ENCODE data around the gene CCBE1. TPM values are rescaled to one million over a fixed set of nuclear protein-coding genes. Genes with fewer than 3 reads are reported as not detected.
A peak's percentile ranks its signal among the peaks of the same experiment; 100 is the strongest.

Gene CCBE1
- total RNA-seq, 1 donor from 2014 or later, result 1.6 TPM

GRCh38 chr18:59592624-59593023 lies 104.6 kb downstream of the CCBE1 start:
- H3K36me3 ChIP-seq (ENCODE audit: control insufficient read depth, insufficient read depth, low read length), result no peaks in the 10 kb centered on the region
- DNase-seq (ENCODE audit: low read depth) (no peak), FAIRE-seq (no peak)
- no peaks in the 10 kb centered on the region for H3K27me3 ChIP-seq (ENCODE audit: control insufficient read depth, insufficient read depth, low read length)
- no peak for TF ChIP-seq CTCF (IDR thresholded peaks at IDR 0.05; ENCODE audit: insufficient read depth, low read length, severe bottlenecking)
- no peak overlapping the region for H3K4me3 ChIP-seq (ENCODE audit: low read depth, low read length)

- H3K36me3 ChIP-seq (ENCODE audit: control insufficient read depth, insufficient read depth, low read length), result no peaks in the 10 kb centered on the region
- H3K4me3 ChIP-seq (ENCODE audit: low read depth, low read length), result no peak overlapping the region
- TF ChIP-seq CTCF (IDR thresholded peaks at IDR 0.05; ENCODE audit: insufficient read depth, low read length, severe bottlenecking), result no peak
- FAIRE-seq (no peak), DNase-seq (ENCODE audit: low read depth) (no peak)
- no peaks in the 10 kb centered on the region for H3K27me3 ChIP-seq (ENCODE audit: control insufficient read depth, insufficient read depth, low read length)
Measured at GRCh38 chr18:59582395-59582794, 114.8 kb downstream of the CCBE1 start.

- no peak for FAIRE-seq
- no peak overlapping the region for H3K4me3 ChIP-seq (ENCODE audit: low read depth, low read length)
- DNase-seq (ENCODE audit: low read depth), result no peak
- H3K36me3 ChIP-seq (ENCODE audit: control insufficient read depth, insufficient read depth, low read length), result no peaks in the 10 kb centered on the region
- no peaks in the 10 kb centered on the region for H3K27me3 ChIP-seq (ENCODE audit: control insufficient read depth, insufficient read depth, low read length)
- TF ChIP-seq CTCF (IDR thresholded peaks at IDR 0.05; ENCODE audit: insufficient read depth, low read length, severe bottlenecking), result no peak
Measured at GRCh38 chr18:59579509-59579908, 117.7 kb downstream of the CCBE1 start.

GRCh38 chr18:59577386-59577655 lies 119.9 kb downstream of the CCBE1 start:
- TF ChIP-seq CTCF (IDR thresholded peaks at IDR 0.05; ENCODE audit: insufficient read depth, low read length, severe bottlenecking), result no peak
- no peak for DNase-seq (ENCODE audit: low read depth)
- H3K27me3 ChIP-seq (ENCODE audit: control insufficient read depth, insufficient read depth, low read length), result no peaks in the 10 kb centered on the region
- H3K4me3 ChIP-seq (ENCODE audit: low read depth, low read length), result no peak overlapping the region
- no peaks in the 10 kb centered on the region for H3K36me3 ChIP-seq (ENCODE audit: control insufficient read depth, insufficient read depth, low read length)
- no peak for FAIRE-seq

- H3K27me3 ChIP-seq (ENCODE audit: control insufficient read depth, insufficient read depth, low read length), result no peaks in the 10 kb centered on the region
- FAIRE-seq, result peak; percentile 87
- no peak overlapping the region for H3K4me3 ChIP-seq (ENCODE audit: low read depth, low read length)
- H3K36me3 ChIP-seq (ENCODE audit: control insufficient read depth, insufficient read depth, low read length), result no peaks in the 10 kb centered on the region
- TF ChIP-seq CTCF (IDR thresholded peaks at IDR 0.05; ENCODE audit: insufficient read depth, low read length, severe bottlenecking), result no peak
- DNase-seq (ENCODE audit: low read depth), result no peak
Measured at GRCh38 chr18:59576541-59577385, 120.5 kb downstream of the CCBE1 start.

- no peak overlapping the region for H3K4me3 ChIP-seq (ENCODE audit: low read depth, low read length)
- no peaks in the 10 kb centered on the region for H3K27me3 ChIP-seq (ENCODE audit: control insufficient read depth, insufficient read depth, low read length)
- FAIRE-seq (no peak), DNase-seq (ENCODE audit: low read depth) (no peak)
- TF ChIP-seq CTCF (IDR thresholded peaks at IDR 0.05; ENCODE audit: insufficient read depth, low read length, severe bottlenecking), result no peak
- H3K36me3 ChIP-seq (ENCODE audit: control insufficient read depth, insufficient read depth, low read length), result no peaks in the 10 kb centered on the region
Measured at GRCh38 chr18:59575995-59576394, 121.2 kb downstream of the CCBE1 start.

Measured in bronchial epithelial cell (primary cell).